Activated T-helper 1 cell treated with Interleukin-2 at 50 U/mL for 16 hours (primary cell): Measurements from ENCODE around the gene ATP13A2.
"Not testable (repeated sequence)": the region's sequence is repeated elsewhere in the genome, so short reads cannot be mapped to it uniquely, and the experiment has no call there.

Source experiments
- DNase-seq: peaks from one replicate; pipeline ENCODE4 v3.0.0-alpha.2; 2020; ENCODE audit warnings: low read depth

ATP13A2 gene

DNA sequence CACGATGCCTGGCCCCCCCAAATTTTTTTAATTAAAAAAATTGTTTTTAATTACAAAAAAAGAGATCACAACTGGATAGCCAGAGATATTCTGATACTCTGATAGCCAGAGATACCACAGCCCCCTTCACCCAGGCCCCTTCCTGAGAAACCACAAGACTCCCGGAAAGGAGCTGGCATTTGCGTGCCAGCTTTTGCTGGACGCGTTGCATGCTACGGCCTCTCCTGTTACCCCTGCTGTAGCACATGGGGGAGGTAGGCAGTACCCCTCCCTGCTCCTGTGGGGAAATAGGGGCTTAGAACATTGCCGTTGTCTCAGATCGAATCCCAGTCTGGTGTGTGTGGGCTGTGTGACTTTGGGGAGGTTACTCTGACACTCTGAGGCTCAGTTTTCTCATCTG, 54.0 kb downstream of the ATP13A2 start:
- no peak for DNase-seq

DNA sequence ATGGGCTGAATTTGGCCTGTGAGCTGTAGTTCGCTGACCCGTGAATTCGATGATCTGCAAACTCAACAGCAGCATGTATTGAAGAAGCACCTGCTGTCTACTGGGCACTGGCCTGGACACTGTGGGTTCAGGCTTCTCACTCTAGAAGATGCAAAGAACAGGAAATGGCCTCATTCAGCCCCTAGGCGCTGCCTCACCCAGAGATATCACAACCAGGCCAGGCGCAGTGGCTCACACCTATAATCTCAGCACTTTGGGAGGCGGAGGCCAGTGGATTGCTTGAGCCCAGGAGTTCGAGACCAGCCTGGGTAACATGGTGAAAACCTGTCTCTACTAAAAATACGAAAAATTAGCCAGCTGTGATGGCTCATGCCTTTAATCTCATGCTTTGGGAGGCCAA, 55.0 kb downstream of the ATP13A2 start:
- no peak for DNase-seq

GRCh38 chr1:16955186-16955585, 56.5 kb downstream of the ATP13A2 start:
- DNase-seq = no peak

GRCh38 chr1:16954579-16954978, 57.1 kb downstream of the ATP13A2 start:
- DNase-seq = no peak

GRCh38 chr1:16952376-16952775, 59.4 kb downstream of the ATP13A2 start:
- DNase-seq = not testable (repeated sequence)

DNA sequence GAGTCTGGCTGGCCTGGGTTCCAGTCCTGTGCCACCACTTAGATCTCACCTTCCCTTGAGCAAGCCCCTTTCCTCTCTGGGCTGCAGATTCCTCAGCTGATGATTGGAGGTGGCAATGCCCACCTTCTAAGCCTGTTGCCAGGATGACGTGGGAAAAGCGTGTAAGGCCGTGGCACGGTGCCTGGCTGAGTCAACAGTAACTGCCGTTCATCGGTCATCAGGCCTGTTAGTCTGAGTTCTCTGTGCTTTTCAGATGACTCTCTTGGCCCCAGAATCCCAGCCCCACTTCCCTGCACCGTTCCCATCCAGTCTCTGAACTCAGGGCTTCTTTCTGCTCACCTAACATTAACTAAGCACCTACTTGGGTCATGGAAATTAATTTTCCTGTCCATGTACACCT, 62.7 kb downstream of the ATP13A2 start:
- not testable (repeated sequence) for DNase-seq

DNA sequence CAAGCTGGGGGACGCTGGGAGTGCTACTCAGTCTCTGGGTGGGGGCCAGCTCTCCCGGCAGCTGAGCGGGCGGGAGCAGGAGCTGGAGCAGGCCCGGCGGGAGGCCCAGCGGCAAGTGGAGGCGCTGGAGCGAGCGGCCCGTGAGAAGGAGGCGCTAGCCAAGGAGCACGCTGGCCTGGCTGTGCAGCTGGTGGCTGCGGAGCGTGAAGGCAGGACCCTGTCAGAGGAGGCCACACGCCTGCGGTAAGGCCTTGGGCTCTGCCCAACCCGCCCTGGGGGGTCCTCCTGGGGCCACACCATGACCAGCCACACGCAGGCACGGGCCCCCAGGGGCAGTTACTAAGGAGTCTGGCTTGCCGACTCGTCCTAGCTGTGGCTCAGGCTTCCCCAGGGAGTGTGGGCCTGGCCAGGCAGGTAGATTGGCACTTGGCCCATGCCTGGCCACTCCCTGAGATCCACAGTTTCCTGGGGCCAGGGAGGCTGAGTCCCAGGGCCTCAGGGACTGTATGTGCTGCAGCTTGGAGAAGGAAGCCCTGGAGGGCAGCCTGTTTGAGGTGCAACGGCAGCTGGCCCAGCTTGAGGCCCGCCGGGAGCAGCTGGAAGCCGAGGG, 63.3 kb downstream of the ATP13A2 start:
- not testable (repeated sequence) for DNase-seq

DNA sequence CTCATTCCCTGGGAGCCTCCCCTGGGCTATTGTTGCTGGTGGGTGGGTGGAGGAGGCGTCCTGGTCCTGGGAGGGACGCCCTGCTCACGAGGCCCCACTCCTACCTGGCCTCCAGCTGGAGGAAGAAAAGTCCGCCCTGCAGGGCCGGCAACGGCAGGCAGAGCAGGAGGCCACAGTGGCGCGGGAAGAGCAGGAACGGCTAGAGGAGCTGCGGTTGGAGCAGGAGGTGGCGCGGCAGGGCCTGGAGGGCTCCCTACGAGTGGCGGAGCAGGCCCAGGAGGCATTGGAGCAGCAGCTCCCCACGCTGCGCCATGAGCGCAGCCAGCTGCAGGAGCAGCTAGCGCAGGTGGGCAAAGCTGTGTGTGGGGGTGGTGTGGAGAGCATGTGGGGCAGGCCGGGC, 65.1 kb downstream of the ATP13A2 start:
- no peak for DNase-seq

DNA sequence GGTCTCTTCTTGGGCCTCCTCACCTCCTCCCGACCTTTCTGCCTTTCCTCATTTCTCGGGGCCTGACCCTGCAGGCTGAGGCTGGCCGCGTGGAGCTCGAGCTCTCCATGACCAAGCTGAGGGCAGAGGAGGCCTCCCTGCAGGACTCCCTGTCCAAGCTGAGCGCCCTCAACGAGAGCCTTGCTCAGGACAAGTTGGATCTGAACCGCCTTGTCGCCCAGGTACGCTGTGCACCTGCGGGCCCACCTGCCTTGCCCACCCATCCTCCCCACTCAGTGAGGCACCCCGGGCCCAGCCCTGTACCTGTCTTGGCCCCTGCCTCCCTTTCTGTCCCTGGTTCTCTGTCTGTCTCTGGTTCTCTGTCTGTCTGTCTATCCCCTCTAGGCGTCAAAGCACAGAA, 65.5 kb downstream of the ATP13A2 start:
- DNase-seq = not testable (repeated sequence)

GRCh38 chr1:16945512-16945911, 66.2 kb downstream of the ATP13A2 start:
- DNase-seq = not testable (repeated sequence)

DNA sequence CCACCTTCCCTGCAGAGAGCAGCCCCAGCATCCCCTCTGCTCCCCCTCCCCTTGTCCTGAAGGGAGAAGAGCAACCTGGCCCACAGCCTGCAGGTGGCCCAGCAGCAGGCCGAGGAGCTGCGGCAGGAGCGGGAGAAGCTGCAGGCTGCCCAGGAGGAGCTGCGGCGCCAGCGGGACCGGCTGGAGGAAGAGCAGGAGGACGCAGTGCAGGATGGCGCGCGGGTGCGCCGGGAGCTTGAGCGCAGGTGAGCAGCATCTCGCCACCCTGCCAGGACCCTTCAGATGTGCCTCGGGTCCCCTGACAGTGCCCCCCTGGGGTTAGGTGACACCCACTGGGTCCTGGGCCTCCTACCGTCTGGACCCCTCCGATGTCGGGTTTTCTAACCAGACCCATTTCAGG, 67.7 kb downstream of the ATP13A2 start:
- DNase-seq = no peak

GRCh38 chr1:16939386-16940180, 72.1 kb downstream of the ATP13A2 start:
- DNase-seq = not testable (repeated sequence)

DNA sequence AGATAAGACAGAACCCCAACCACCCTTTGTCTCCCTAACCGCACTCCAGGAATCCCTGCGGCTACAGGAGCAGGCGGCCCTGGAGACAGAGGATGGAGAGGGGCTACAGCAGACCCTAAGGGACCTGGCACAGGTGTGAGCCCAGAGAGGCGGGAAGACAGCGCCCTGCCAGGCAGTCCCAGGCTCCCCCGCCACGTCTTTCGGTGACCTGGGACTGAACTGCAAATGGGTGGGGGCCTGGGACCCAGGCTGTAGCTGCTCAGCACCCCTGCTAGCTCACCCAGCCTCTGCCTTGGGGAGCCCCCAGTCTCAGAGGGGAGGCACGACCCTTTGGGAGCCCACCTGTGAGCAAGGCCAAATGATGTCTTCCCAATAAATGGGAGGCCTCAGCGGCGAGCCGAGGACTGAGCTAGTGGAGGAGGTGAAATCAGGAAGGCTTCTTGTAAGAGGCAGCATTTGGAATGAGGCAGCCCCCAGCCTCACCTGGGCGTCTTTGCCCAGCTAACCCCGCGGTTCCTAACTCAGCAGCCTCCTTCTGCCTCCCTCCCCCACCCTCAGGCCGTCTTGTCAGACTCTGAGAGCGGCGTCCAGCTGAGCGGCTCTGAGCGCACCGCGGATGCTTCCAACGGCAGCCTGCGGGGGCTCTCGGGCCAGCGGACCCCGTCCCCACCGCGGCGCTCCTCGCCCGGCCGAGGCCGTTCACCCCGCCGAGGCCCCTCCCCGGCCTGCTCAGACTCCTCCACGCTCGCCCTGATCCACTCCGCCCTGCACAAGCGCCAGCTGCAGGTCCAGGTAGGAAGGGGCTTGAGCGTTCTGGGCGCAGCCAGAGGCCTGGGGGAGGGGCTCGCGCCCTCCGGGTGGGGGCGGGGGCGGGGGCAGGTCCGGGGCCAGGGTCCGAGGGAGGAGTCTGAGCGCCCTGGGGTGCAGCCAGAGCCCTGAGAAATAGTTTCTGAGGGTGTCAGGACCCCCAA, 73.1 kb downstream of the ATP13A2 start:
- no peak for DNase-seq

- not testable (repeated sequence) for DNase-seq
Measured at GRCh38 chr1:16936580-16936979, 75.1 kb downstream of the ATP13A2 start.
